ENCODE data around the gene RNGTT.
A peak's percentile ranks its signal among the peaks of the same experiment; 100 is the strongest.
"Not testable (repeated sequence)": the region's sequence is repeated elsewhere in the genome, so short reads cannot be mapped to it uniquely, and the experiment has no call there.

RNGTT gene

DNA sequence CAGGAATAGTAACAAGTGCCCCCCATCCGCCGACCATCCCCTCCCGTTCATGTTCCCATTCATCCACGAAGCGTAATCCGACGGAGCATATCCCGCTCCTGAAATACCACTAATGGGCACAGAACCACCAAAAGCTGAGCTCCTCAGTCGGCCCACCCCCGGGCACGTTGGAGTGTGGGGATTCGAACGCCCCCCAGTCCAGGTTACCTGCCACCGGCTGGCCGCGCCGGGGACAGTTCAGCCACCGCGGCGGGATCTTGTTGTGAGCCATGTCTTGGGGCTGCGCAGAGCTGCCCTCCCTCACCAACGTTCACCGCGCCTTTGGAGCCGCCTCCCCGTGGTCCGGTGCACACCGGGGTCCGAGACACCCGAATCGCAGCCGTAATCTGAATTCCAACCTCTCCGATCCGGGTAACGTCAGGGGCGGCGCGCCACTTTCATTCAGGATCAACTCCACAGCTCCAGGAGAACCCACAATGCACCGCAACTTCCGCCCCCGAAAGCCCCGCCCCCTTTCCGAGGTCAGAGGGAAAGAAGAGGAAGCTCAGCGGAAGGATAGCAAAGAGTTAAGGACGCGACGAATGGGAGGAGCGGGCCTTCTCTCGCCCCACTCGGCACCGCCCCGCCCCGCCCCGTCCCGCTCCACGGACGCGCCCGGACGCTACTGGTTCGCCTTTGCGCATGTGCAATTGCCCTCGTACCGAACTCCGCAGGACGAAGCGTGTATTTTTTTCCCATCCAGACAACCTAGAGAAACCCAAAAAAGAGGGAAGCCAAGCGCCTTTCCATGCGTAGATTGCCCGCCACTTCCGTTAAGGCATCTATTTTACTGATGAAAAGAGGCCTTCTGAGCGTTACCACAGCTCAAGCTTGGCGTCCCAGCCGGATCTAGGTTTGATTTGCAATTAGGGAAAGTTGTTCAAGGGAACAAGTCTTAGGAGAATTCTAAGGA, at the start of gene RNGTT:
RNGTT (minus strand) TSS at position 480 of the 952 bp plus-strand sequence; CDS start at position 271, 209 bp downstream.
- DNase-seq (ENCODE audit: low spot score), result peak; percentile 80

DNA sequence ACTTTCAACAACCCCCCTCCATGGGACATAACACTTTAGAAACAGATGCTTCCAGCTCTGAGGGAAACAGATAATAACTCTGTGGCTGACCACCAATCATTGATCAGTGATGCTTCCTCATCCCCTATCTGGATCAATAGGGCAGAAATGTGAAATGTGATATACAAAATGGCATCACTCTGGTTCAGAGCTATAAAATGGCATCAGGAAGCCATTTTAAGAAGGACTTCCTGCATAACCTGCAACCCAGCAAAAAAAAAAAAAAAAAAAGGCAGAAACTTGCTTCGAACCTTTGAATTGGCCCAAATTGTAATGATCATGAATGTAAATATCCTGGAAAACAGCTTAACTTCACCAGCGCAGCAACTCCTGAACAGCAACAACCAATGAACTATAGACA, 48.0 kb upstream of the RNGTT start:
- DNase-seq (ENCODE audit: low spot score), result no peak

GRCh38 chr6:89010825-89011224, 47.4 kb upstream of the RNGTT start:
- DNase-seq (ENCODE audit: low spot score), result no peak

GRCh38 chr6:89009624-89010059, 46.2 kb upstream of the RNGTT start:
- no peak for DNase-seq (ENCODE audit: low spot score)

GRCh38 chr6:89008815-89009374, 45.5 kb upstream of the RNGTT start:
- DNase-seq (ENCODE audit: low spot score), result no peak

GRCh38 chr6:89008001-89008814, 44.8 kb upstream of the RNGTT start:
- DNase-seq (ENCODE audit: low spot score), result no peak

DNA sequence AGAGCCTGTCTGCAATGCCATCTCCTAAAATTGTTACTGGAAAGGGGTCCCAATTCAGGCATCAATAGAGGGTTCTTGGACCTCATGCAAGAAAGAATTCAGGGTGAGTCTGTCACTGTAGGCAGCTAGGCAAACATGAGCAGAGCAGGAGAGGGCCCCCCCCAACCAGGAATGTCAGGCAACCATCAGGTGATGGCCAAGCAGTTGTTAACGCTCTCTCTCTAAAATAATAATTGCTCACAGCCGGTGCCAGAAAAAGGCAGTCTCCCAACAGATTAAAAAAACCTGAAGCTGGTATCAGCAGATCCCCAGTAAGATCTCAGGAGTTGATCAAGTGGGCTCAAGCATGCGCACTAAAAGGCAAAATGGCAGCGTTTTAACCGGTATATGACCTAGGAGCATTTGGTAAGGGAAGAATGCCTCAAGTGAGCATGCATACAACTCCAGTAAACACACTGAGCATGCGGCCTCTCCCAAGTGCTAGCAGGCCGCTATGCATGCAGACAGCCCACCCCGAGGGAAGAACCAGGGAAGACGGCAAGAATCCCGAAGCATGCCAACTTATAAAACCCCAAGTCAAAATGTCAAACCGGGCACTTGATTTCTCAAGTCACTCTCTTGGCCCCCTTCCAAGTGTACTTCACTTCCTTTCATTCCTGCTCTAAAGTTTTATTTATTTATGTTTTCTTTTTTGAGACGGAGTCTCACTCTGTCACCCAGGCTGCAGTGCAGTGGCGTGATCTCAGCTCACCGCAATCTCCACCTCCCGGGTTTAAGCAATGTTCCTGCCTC, 44.0 kb upstream of the RNGTT start:
- no peak for DNase-seq (ENCODE audit: low spot score)

DNA sequence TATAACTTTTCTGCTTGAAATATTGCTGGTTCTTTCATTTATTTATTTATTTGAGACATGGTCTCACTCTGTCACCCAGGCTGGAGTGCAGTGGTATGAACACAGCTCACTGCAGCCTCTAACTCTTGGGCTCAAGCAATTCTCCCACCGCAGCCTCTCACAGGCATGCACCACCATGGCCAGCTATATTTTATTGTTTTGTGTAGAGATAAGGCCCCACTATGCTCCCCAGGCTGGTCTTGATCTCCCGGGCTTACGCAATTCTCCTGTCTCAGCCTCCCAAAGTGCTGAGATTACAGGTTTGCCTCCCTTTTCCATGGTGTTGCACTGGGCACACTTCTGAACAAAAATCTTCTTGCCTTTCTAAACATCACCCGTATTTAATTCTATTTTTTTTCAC, 39.1 kb upstream of the RNGTT start:
- DNase-seq (ENCODE audit: low spot score), result no peak

- DNase-seq (ENCODE audit: low spot score), result no peak
Observed at GRCh38 chr6:88997327-88997726, 33.9 kb upstream of the RNGTT start.

- no peak for DNase-seq (ENCODE audit: low spot score)
Observed at GRCh38 chr6:88992741-88993552, 29.5 kb upstream of the RNGTT start.

GRCh38 chr6:88989215-88989614, 25.8 kb upstream of the RNGTT start:
- DNase-seq (ENCODE audit: low spot score), result no peak

- DNase-seq (ENCODE audit: low spot score), result no peak
Observed at GRCh38 chr6:88987922-88988321, 24.5 kb upstream of the RNGTT start.

- DNase-seq (ENCODE audit: low spot score), result no peak
Observed at GRCh38 chr6:88985901-88986300, 22.5 kb upstream of the RNGTT start.

- no peak for DNase-seq (ENCODE audit: low spot score)
Observed at GRCh38 chr6:88984606-88985005, 21.2 kb upstream of the RNGTT start.

DNA sequence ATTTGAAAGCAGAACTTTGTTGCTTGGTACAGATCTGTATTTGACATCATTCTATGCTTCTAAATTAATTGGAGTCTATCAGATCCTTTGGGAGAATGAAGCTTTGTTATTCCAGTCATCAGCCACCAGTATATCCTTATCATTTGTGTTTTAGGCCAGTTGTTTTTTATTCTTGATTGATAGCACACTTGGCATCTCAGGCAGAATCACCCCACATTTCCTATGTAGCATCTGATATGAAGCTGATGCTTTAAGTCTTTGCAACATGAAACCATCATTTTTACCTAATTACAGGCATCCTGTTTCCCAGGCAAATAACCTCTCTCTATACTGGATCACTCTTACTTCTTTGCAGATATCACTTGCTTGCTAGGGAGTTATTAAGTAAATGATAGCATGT, 20.7 kb upstream of the RNGTT start:
- DNase-seq (ENCODE audit: low spot score), result no peak

DNA sequence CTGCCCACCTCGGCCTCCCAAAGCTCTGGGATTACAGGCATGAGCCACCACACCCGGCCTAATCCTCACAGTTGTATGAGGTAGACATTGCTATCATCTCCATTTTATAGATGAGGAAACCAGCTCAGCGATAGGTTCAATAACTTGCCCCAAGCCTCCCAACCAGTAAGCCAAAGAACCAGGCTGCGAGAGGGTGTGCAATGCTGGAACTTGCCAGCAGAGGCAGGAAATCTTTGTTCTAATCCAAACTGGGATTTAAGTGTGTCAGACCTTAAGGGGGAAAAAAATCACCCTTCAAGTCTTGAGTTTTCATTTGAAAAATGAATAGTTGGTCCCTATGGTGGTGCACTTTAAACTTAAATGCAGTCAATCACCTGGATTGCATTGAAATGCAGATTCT, 20.1 kb upstream of the RNGTT start:
- no peak for DNase-seq (ENCODE audit: low spot score)

DNA sequence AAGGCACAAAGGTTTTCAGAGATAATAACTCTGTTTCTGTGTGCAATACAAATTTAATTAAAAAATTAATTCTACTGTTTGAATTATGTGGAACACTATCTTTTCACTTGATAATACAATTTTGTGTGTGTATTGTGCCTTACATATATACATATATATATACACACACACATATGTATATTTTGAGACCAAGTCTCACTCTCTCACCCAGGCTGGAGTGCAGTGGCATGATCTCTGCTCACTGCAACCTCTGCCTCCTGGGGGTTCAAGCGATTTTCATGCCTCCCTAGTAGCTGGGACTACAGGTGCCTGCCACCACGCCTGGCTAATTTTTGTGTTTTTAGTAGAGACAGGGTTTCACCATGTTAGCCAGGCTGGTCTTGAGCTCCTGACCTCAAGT, 19.7 kb upstream of the RNGTT start:
- DNase-seq (ENCODE audit: low spot score), result not testable (repeated sequence)

- peak; percentile 29 for DNase-seq (ENCODE audit: low spot score)
Observed at GRCh38 chr6:88982720-88983119, 19.3 kb upstream of the RNGTT start.

- DNase-seq (ENCODE audit: low spot score), result no peak
Observed at GRCh38 chr6:88975369-88975768, 12.0 kb upstream of the RNGTT start.

- no peak for DNase-seq (ENCODE audit: low spot score)
Observed at GRCh38 chr6:88972504-88973423, 9.3 kb upstream of the RNGTT start.
